Epithelial cell of proximal tubule (primary cell): ENCODE measurements around the gene RIN3. TPM values are rescaled to one million over a fixed set of nuclear protein-coding genes. Genes with fewer than 3 reads are reported as not detected.

ENCODE experiments used
- DNase-seq: peaks from one replicate; pipeline ENCODE4 v3.0.0-alpha.2; 2011; ENCODE audit warnings: low read depth
- H3K4me3 ChIP-seq: 2 replicates; pipeline ENCODE4 v1.5.1; 2011; ENCODE audit warnings: low read depth, mild to moderate bottlenecking, low read length
- CTCF ChIP-seq: conservative IDR thresholded peaks from 2 replicates; pipeline ENCODE4 v1.5.1; 2012; ENCODE audit warnings: low read depth, mild to moderate bottlenecking, low read length
- total RNA-seq: library from RNA; depleted of rRNA; stranded (reverse); fragments of >200 nt; gene quantifications from 2 replicates; pipeline ENCODE4 v1.2.3, GENCODE V29; 2015

The RIN3 gene
- total RNA-seq, 1 donor from 2014 or later = 7.4 TPM

GRCh38 chr14:92500491-92500941, 13.1 kb upstream of the RIN3 start:
- H3K4me3 ChIP-seq = no peak overlapping the region
- no peak for TF ChIP-seq CTCF
- DNase-seq = no peak

DNA sequence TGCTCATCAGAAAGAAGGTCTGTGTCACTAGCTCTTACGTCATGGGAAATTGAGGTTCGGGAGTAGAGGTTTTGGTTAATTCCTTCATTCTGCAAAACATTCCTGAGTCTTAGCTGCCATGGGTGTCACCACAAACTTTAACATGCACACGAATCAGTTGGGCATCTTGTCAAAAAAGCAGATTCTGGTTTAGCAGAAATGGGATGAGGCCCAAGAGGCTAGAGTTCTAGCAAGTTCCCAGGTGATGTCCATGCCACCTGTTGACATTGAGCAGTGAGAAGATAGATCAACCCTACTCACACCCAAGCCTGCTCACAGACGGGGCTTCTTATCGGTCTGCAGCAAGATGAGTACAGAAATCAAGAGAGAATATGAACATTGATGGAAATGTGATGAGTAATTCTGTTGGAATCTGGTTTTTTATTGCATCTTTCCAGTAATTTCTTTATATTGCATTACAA, 11.7 kb upstream of the RIN3 start:
- no peak for TF ChIP-seq CTCF
- no peak for DNase-seq
- no peak overlapping the region for H3K4me3 ChIP-seq

GRCh38 chr14:92502541-92503286, 10.9 kb upstream of the RIN3 start:
- no peak overlapping the region for H3K4me3 ChIP-seq
- no peak for DNase-seq
- TF ChIP-seq CTCF = no peak

DNA sequence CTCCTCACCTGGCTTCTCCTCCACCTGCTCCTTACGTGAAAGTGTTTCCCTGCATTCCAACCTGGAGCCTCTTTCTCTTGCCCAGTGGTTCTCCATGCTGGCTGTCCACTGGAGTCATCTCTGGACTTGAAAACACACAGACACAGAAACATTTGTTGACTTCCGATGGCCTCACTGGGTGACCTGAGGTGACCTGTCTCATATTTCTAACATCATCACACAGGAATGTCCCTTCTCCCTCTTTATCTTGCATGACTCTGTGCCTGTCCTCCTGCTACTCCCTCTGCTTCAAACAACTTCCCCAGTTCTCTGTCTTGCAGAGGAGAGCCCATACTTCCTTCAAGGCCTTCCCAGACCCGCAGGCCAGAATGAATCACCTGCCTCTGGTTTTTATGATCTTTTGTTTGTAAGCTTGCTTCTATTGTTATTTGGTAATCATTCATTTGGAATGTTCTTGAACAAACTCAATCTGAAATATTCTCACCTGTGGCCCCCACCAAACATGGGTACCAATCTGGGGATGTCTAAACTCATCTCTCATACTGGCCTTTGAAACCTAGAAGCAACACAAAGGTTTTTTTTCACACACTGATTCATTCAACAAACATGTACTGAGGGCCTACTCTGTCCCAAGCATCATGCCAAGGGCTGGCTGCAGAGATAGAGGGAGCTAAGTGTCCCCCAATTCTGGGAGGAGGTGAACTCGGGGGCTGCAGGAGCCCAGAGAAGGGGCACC, 9.7 kb upstream of the RIN3 start:
- no peak overlapping the region for H3K4me3 ChIP-seq
- no peak for TF ChIP-seq CTCF
- DNase-seq = peak; percentile 13

- TF ChIP-seq CTCF = no peak
Measured at GRCh38 chr14:92505826-92506225, 7.8 kb upstream of the RIN3 start.

GRCh38 chr14:92506231-92506630, 7.3 kb upstream of the RIN3 start:
- H3K4me3 ChIP-seq = no peak overlapping the region
- DNase-seq = no peak
- no peak for TF ChIP-seq CTCF

More at GRCh38 chr14:92505826-92506225, 7.8 kb upstream of the RIN3 start:
- H3K4me3 ChIP-seq = no peak overlapping the region
- no peak for DNase-seq
